ENCODE measurements around the gene SLC2A5.

DNA sequence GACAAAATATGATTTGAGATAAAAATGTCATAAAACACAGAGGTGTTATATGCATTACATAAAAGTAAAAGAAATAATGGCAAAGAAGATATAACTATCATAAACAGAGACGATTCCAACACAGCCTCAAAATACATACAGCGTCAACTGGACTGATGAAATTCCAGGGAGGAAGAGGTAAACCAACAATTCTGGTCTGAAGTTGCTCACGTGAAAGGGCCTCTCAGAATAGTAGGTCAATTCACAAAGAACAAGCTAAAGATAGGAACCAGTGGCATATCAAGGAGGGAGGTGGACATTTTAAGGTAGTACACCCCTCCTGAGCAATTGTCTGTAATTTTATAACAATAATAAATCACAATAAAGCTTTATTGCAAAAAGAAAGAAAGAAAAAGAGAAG is 18.6 kb downstream of the SLC2A5 start:
- TF ChIP-seq CTCF (IDR thresholded peaks at IDR 0.05) (no peak), POLR2AphosphoS5 (IDR thresholded peaks at IDR 0.05) (no peak), POLR2A (IDR thresholded peaks at IDR 0.05) (no peak)

All from gastroesophageal sphincter (tissue), 3 donors.